HCT116 (cell line): ENCODE data around the gene MSI2. TPM values are rescaled to one million over a fixed set of nuclear protein-coding genes. Genes with fewer than 3 reads are reported as not detected.

Experiments used
- ATAC-seq: fragments of 200-7000 bp; cut with Tn5 transposase; 2 replicates; pipeline ENCODE4 v1.9.1; 2020; ENCODE audit warnings: mild to moderate bottlenecking, moderate library complexity
- BruUV-seq: library from RNA; stranded (reverse); fragments of 400-500 nt; replicated peaks from 2 replicates; lab custom pipeline; 2021; lab: Mats Ljungman, UMichigan
- CTCF ChIA-PET: fragments of 300-600 bp; sonication (Branson Sonifier 250); formaldehyde crosslinking; loops from one replicate; lab custom pipeline; 2021; ENCODE audit warnings: antibody characterized with exemption; lab: Charles Lee
- POLR2A ChIA-PET: fragments of 300-600, 350-600 bp; sonication (Branson Sonifier 250); formaldehyde crosslinking; loops from one replicate; lab custom pipeline; 2021; ENCODE audit warnings: antibody characterized with exemption; lab: Charles Lee
- RAD21 ChIA-PET, 2 experiments: fragments of 300-600 bp; sonication (Branson Sonifier 250); formaldehyde crosslinking; loops; one replicate each; lab custom pipeline; 2023; ENCODE audit warnings: low total read pairs in 2 of 2; ENCODE audit not compliant: uncharacterized antibody in 2 of 2, unreplicated experiment in 2 of 2, low non-redundant PET in 1 of 2; lab: Charles Lee
- DNase-seq: peaks from one replicate; pipeline ENCODE4 v3.0.0-alpha.2; 2010; ENCODE audit warnings: low read depth, low spot score
- H2AFZ ChIP-seq: fragments of 200-600 bp; shearing (Covaris generic), sonication (generic); 2 replicates; pipeline ENCODE4 v1.6.1; 2017; ENCODE audit warnings: low read depth, mixed run types, mixed read lengths, antibody characterized with exemption, low read length; ENCODE audit not compliant: poor library complexity, severe bottlenecking
- H3K27ac ChIP-seq: 2 replicates; pipeline ENCODE4 v1.5.1; 2012; ENCODE audit warnings: low read depth, low read length
- H3K27me3 ChIP-seq: fragments of 200-600 bp; sonication (generic); 2 replicates; pipeline ENCODE4 v1.6.1; 2016; ENCODE audit warnings: mixed run types, low read length, mixed read lengths; ENCODE audit not compliant: insufficient read depth
- H3K36me3 ChIP-seq, 2 experiments: fragments of 200-500 bp in 1 of 2; fragments of 200-600 bp in 1 of 2; sonication (Bioruptor generic) in 1 of 2; sonication (generic) in 1 of 2; 2 replicates each; pipeline versions ENCODE4 v1.5.1 to v1.6.1; 2014 to 2016; ENCODE audit warnings: low read length in 2 of 2, inconsistent platforms in 1 of 2, mixed read lengths in 1 of 2, mixed run types in 1 of 2; ENCODE audit not compliant: insufficient read depth in 2 of 2, control insufficient read depth in 1 of 2
- H3K4me1 ChIP-seq, 2 experiments: fragments of 200-600 bp in 1 of 2; sonication (generic) in 1 of 2; 2 replicates each; pipeline versions ENCODE4 v1.5.1 to v1.6.1; 2012 to 2017; ENCODE audit warnings: low read length in 2 of 2, inconsistent platforms in 1 of 2, mild to moderate bottlenecking in 1 of 2, mixed read lengths in 1 of 2, mixed run types in 1 of 2, moderate library complexity in 1 of 2; ENCODE audit not compliant: insufficient read depth in 2 of 2, control insufficient read depth in 1 of 2
- H3K4me2 ChIP-seq: fragments of 200-600 bp; sonication (generic); 2 replicates; pipeline ENCODE4 v1.6.1; 2017; ENCODE audit warnings: mixed run types, low read length, mixed read lengths
- H3K4me3 ChIP-seq, 2 experiments: fragments of 200-600 bp in 1 of 2; sonication (generic) in 1 of 2; replicated peaks in 1 of 2; 2 replicates each; pipeline ENCODE4 v1.5.1; 2011 to 2016; ENCODE audit warnings: low read length in 2 of 2, control low read depth in 1 of 2, low read depth in 1 of 2, mild to moderate bottlenecking in 1 of 2, mixed read lengths in 1 of 2, mixed run types in 1 of 2
- H3K79me2 ChIP-seq: fragments of 200-600 bp; sonication (generic); 2 replicates; pipeline ENCODE4 v1.6.1; 2017; ENCODE audit warnings: mild to moderate bottlenecking, mixed run types, low read length, moderate library complexity, mixed read lengths; ENCODE audit not compliant: insufficient read depth
- H3K9ac ChIP-seq: fragments of 200-600 bp; sonication (generic); 2 replicates; pipeline ENCODE4 v1.6.1; 2016; ENCODE audit warnings: low read length, mixed read lengths
- H3K9me2 ChIP-seq: fragments of 200-600 bp; sonication (generic), shearing (Covaris generic); 2 replicates; pipeline ENCODE4 v1.6.1; 2017; ENCODE audit warnings: mixed run types, mild to moderate bottlenecking, moderate library complexity; ENCODE audit not compliant: insufficient read depth
- H3K9me3 ChIP-seq, 2 experiments: fragments of 200-500 bp in 1 of 2; fragments of 200-600 bp in 1 of 2; sonication (Bioruptor generic) in 1 of 2; sonication (generic) in 1 of 2; 2 replicates each; pipeline ENCODE4 v1.6.1; 2014 to 2017; ENCODE audit warnings: low read length in 2 of 2, mixed read lengths in 2 of 2, inconsistent platforms in 1 of 2, low read depth in 1 of 2, mild to moderate bottlenecking in 1 of 2, mixed run types in 1 of 2, moderate library complexity in 1 of 2; ENCODE audit not compliant: control insufficient read depth in 1 of 2, insufficient read depth in 1 of 2
- H4K20me1 ChIP-seq: fragments of 200-600 bp; sonication (generic), shearing (Covaris generic); 2 replicates; pipeline ENCODE4 v1.6.1; 2017; ENCODE audit warnings: mixed run types, mild to moderate bottlenecking, moderate library complexity; ENCODE audit not compliant: insufficient read depth
- ELF1 ChIP-seq: IDR thresholded peaks from 2 replicates; pipeline ENCODE4 v1.6.1; 2012; ENCODE audit warnings: low read depth, borderline replicate concordance
- EZH2 ChIP-seq: fragments of 200-600 bp; sonication (generic); IDR thresholded peaks from 2 replicates; pipeline ENCODE4 v1.6.1; 2017; ENCODE audit warnings: antibody characterized with exemption, mixed run types
- EZH2phosphoT487 ChIP-seq: fragments of 200-600 bp; IDR thresholded peaks from 2 replicates; pipeline ENCODE4 v1.6.1; 2018; ENCODE audit warnings: antibody characterized with exemption, borderline replicate concordance
- RAD21 ChIP-seq: IDR thresholded peaks from 2 replicates; pipeline ENCODE4 v1.6.1; 2012; ENCODE audit warnings: low read depth, mild to moderate bottlenecking
- REST ChIP-seq: IDR thresholded peaks from 2 replicates; pipeline ENCODE4 v1.6.1; 2012; ENCODE audit warnings: low read depth
- SRF ChIP-seq: IDR thresholded peaks from 2 replicates; pipeline ENCODE4 v1.6.1; 2012; ENCODE audit warnings: low read depth
- TCF7L2 ChIP-seq: IDR thresholded peaks from 2 replicates; pipeline ENCODE4 v1.7.0; 2011; ENCODE audit warnings: borderline replicate concordance, inconsistent platforms; ENCODE audit not compliant: insufficient read depth, insufficient read length; ENCODE audit errors: extremely low read depth
- ZNF274 ChIP-seq: fragments of 200-500 bp; sonication (Bioruptor generic); IDR thresholded peaks from 2 replicates; pipeline ENCODE4 v1.6.1; 2014; ENCODE audit warnings: mild to moderate bottlenecking, low read depth, low read length, inconsistent platforms
- intact Hi-C: fragments of 100-400 bp; cut with micrococcal nuclease; formaldehyde crosslinking; loops from 2 replicates; pipeline ENCODE4 v1.10.0; 2022
- total RNA-seq: library from RNA; stranded (reverse); gene quantifications from one replicate; pipeline ENCODE4 v1.2.1, GENCODE V29; 2021; ENCODE audit not compliant: unreplicated experiment

Gene MSI2
- total RNA-seq, 1 experiment from 2014 or later, result 137 TPM

GRCh38 chr17:57696050-57696449, 439.7 kb downstream of the MSI2 start:
- ChIA-PET RAD21 (no interaction called here), POLR2A (no interaction called here), CTCF (interaction anchor here (3.0 kb wide), 1 partner anchor 24 kb away, joined by 14 read pairs; no protein-coding TSS in a partner anchor)
- no peaks in the 10 kb centered on the region for H4K20me1 ChIP-seq
- intact Hi-C loops, result no loop called here
- H3K9me3 ChIP-seq, result no peaks in the 10 kb centered on the region
- no peaks in the 10 kb centered on the region for H3K79me2 ChIP-seq
- no peak overlapping the region for H3K4me3 ChIP-seq
- no peaks in the 10 kb centered on the region for H3K27me3 ChIP-seq
- H3K27ac ChIP-seq, result no peak overlapping the region
- ATAC-seq (no peak), DNase-seq (no peak)
- no peak overlapping the region for H3K4me2 ChIP-seq
- H2AFZ ChIP-seq, result no peak overlapping the region
- H3K9ac ChIP-seq, result no peak overlapping the region
- H3K36me3 ChIP-seq, result no peaks in the 10 kb centered on the region
- no TSS peak for BruUV-seq
- no peaks in the 10 kb centered on the region for H3K9me2 ChIP-seq
- TF ChIP-seq REST (no peak), TCF7L2 (no peak), EZH2phosphoT487 (no peak), ELF1 (no peak), RAD21 (no peak), EZH2 (no peak), ZNF274 (no peak), SRF (no peak)
- peaks cover 0 to 5% of the 10 kb centered on the region in 2 experiments; a peak in 1 of 4 replicates for H3K4me1 ChIP-seq
